OCI-LY7 (cell line): ENCODE data around the gene GALNT2.

ENCODE experiments used
- EZH2phosphoT487 ChIP-seq: fragments of 200-600 bp; sonication (generic); IDR thresholded peaks from 2 replicates; pipeline ENCODE4 v1.6.1; 2018; ENCODE audit warnings: low read depth, borderline replicate concordance, mild to moderate bottlenecking, mixed run types, antibody characterized with exemption, low read length, moderate library complexity, mixed read lengths
- TF ChIP-seq, protein P1 (sequence below): fragments of 200-600 bp; sonication (generic); conservative IDR thresholded peaks from 2 replicates; pipeline ENCODE4 v1.5.1; 2014; ENCODE audit warnings: mild to moderate bottlenecking, antibody characterized with exemption, low read length, moderate library complexity, mixed read lengths

DNA sequence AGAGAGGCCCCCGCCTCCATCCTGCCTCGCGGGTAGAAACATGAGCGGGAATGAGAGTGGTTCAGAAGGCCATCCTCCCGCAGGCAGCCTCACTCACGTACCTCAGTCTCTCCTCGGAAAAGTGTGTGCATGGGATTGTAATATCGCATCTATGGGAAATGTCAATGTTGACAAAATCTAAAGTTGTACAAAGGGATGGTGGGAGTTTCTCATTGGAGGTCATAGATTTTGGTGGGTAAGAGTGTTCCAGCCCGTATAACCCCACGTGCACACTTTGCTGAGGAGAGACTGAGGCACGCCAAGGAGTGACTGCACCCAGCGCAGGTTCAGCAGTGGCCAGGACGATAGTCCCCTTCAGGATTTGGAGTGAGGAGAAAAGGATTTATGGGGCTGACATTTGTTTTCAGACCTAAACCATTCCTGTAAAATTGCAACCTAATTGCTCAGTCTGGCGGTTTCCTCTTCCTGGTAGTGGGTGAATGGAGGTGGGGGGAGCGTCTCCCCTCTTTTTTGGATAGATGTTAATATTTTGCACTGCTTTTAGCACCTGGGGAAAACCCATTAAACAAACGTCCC is 59.6 kb downstream of the GALNT2 start:
- TF ChIP-seq, protein P1, sequence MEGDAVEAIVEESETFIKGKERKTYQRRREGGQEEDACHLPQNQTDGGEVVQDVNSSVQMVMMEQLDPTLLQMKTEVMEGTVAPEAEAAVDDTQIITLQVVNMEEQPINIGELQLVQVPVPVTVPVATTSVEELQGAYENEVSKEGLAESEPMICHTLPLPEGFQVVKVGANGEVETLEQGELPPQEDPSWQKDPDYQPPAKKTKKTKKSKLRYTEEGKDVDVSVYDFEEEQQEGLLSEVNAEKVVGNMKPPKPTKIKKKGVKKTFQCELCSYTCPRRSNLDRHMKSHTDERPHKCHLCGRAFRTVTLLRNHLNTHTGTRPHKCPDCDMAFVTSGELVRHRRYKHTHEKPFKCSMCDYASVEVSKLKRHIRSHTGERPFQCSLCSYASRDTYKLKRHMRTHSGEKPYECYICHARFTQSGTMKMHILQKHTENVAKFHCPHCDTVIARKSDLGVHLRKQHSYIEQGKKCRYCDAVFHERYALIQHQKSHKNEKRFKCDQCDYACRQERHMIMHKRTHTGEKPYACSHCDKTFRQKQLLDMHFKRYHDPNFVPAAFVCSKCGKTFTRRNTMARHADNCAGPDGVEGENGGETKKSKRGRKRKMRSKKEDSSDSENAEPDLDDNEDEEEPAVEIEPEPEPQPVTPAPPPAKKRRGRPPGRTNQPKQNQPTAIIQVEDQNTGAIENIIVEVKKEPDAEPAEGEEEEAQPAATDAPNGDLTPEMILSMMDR = no peak
- no peak for TF ChIP-seq EZH2phosphoT487
